Esophagus squamous epithelium (tissue), 4 donors: ENCODE measurements around the gene SPAAR.

Experiments used
- CTCF ChIP-seq, 6 experiments: fragments of 450-650 bp in 4 of 6; fragments of 200-600 bp in 2 of 6; sonication (generic) in 2 of 6; IDR thresholded peaks; one replicate each; pipeline ENCODE4 v1.5.1; 2016 to 2019; ENCODE audit warnings: antibody characterized with exemption in 6 of 6, mild to moderate bottlenecking in 4 of 6, moderate library complexity in 4 of 6
- POLR2A ChIP-seq, 4 donors: fragments of 450-650 bp; IDR thresholded peaks; one replicate each; pipeline ENCODE4 v1.6.1; 2017; ENCODE audit warnings: antibody characterized with exemption in 4 of 4, mild to moderate bottlenecking in 4 of 4, moderate library complexity in 3 of 4

GRCh38 chr9:35938474-35939356 is 29.4 kb downstream of the SPAAR start:
- no peak for TF ChIP-seq CTCF (IDR thresholded peaks at IDR 0.05)
- TF ChIP-seq POLR2A (IDR thresholded peaks at IDR 0.05) = no peak
